Smooth muscle cell (in vitro differentiated cells): ENCODE results near the gene TNFRSF6B. TPM values are rescaled to one million over a fixed set of nuclear protein-coding genes. Genes with fewer than 3 reads are reported as not detected.

Experiments used
- DNase-seq: peaks from one replicate; lab custom pipeline; 2025; ENCODE audit not compliant: unreplicated experiment; lab: John Stamatoyannopoulos, UW
- H2AFZ ChIP-seq: fragments of 200-600 bp; sonication (generic); 2 replicates; pipeline ENCODE4 v1.6.0; 2016; ENCODE audit warnings: antibody characterized with exemption, low read depth, mild to moderate bottlenecking
- H3F3A ChIP-seq: fragments of 200-600 bp; sonication (generic); 2 replicates; pipeline ENCODE4 v1.6.0; 2017; ENCODE audit warnings: antibody characterized with exemption, low read depth
- H3K27ac ChIP-seq: fragments of 200-600 bp; sonication (generic); 2 replicates; pipeline ENCODE4 v1.5.1; 2016; ENCODE audit warnings: low read depth, mild to moderate bottlenecking
- H3K27me3 ChIP-seq: fragments of 200-600 bp; sonication (generic); 2 replicates; pipeline ENCODE4 v1.6.1; 2016; ENCODE audit warnings: low read depth, mild to moderate bottlenecking
- H3K36me3 ChIP-seq: fragments of 200-600 bp; sonication (generic); 2 replicates; pipeline ENCODE4 v1.5.1; 2016; ENCODE audit warnings: low read depth
- H3K4me1 ChIP-seq: fragments of 200-600 bp; sonication (generic); 2 replicates; pipeline ENCODE4 v1.5.1; 2016; ENCODE audit warnings: low read depth
- H3K4me2 ChIP-seq: fragments of 200-600 bp; sonication (generic); 2 replicates; pipeline ENCODE4 v1.6.0; 2016; ENCODE audit warnings: mild to moderate bottlenecking
- H3K4me3 ChIP-seq: fragments of 200-600 bp; sonication (generic); 2 replicates; pipeline ENCODE4 v1.5.1; 2016; ENCODE audit warnings: mild to moderate bottlenecking
- H3K79me2 ChIP-seq: fragments of 200-600 bp; sonication (generic); 2 replicates; pipeline ENCODE4 v1.6.0; 2016; ENCODE audit warnings: low read depth, mild to moderate bottlenecking
- H3K9ac ChIP-seq: fragments of 200-600 bp; sonication (generic); 2 replicates; pipeline ENCODE4 v1.6.0; 2016; ENCODE audit warnings: low read depth
- H3K9me3 ChIP-seq: fragments of 200-600 bp; sonication (generic); replicated peaks from 2 replicates; pipeline ENCODE4 v1.5.1; 2016; ENCODE audit warnings: low read depth
- H4K20me1 ChIP-seq: fragments of 200-600 bp; sonication (generic); 2 replicates; pipeline ENCODE4 v1.6.0; 2016; ENCODE audit warnings: low read depth
- WGBS: methylation state at CpG from one replicate; pipeline ENCODE4 v1.1.7; 2016; ENCODE audit warnings: low lambda C conversion rate; 5-methylcytosine and 5-hydroxymethylcytosine counted together
- polyA plus RNA-seq: library from polyadenylated mRNA; unstranded; fragments of >200 nt; fragmentation: Nextera tagmentation; extraction: Ambion mirVana; gene quantifications from 2 replicates; pipeline ENCODE4 v1.2.1, GENCODE V29; 2016
- total RNA-seq: library from RNA; depleted of rRNA; stranded (reverse); fragments of >200 nt; gene quantifications from 2 replicates; pipeline ENCODE4 v1.2.3, GENCODE V29; 2014
- TF ChIP-seq, protein P1 (sequence below): fragments of 200-600 bp; sonication (generic); IDR thresholded peaks from 2 replicates; pipeline ENCODE4 v1.5.1; 2017; ENCODE audit warnings: borderline replicate concordance, mild to moderate bottlenecking, antibody characterized with exemption; ENCODE audit not compliant: insufficient read depth, poor library complexity, severe bottlenecking

Gene TNFRSF6B
- total and polyA plus RNA-seq, 2 experiments from 2014 or later, result 13.1 to 17.1 TPM

GRCh38 chr20:63744574-63745423 lies 48.3 kb downstream of the TNFRSF6B start:
- H3F3A ChIP-seq, result peaks cover 15% of the 10 kb centered on the region
- H4K20me1 ChIP-seq, result peaks cover 10% of the 10 kb centered on the region
- no peak overlapping the region for H3K27ac ChIP-seq
- H3K27me3 ChIP-seq, result no peaks in the 10 kb centered on the region
- 92% methylated on average over 25 of the region's 25 CpGs for WGBS
- no peak overlapping the region for H3K4me3 ChIP-seq
- H3K4me2 ChIP-seq, result no peak overlapping the region
- H3K4me1 ChIP-seq, result peaks cover 7% of the 10 kb centered on the region
- no peaks in the 10 kb centered on the region for H3K9me3 ChIP-seq
- DNase-seq, result no peak
- H3K79me2 ChIP-seq, result no peaks in the 10 kb centered on the region
- no peak overlapping the region for H2AFZ ChIP-seq
- no peaks in the 10 kb centered on the region for H3K36me3 ChIP-seq
- TF ChIP-seq, protein P1, sequence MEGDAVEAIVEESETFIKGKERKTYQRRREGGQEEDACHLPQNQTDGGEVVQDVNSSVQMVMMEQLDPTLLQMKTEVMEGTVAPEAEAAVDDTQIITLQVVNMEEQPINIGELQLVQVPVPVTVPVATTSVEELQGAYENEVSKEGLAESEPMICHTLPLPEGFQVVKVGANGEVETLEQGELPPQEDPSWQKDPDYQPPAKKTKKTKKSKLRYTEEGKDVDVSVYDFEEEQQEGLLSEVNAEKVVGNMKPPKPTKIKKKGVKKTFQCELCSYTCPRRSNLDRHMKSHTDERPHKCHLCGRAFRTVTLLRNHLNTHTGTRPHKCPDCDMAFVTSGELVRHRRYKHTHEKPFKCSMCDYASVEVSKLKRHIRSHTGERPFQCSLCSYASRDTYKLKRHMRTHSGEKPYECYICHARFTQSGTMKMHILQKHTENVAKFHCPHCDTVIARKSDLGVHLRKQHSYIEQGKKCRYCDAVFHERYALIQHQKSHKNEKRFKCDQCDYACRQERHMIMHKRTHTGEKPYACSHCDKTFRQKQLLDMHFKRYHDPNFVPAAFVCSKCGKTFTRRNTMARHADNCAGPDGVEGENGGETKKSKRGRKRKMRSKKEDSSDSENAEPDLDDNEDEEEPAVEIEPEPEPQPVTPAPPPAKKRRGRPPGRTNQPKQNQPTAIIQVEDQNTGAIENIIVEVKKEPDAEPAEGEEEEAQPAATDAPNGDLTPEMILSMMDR, result no peak
- H3K9ac ChIP-seq, result no peak overlapping the region

- TF ChIP-seq, protein P1, result no peak
- Histone ChIP-seq H3K79me2 (no peaks in the 10 kb centered on the region), H3K4me2 (no peak overlapping the region), H3K9ac (no peak overlapping the region), H3F3A (peaks cover 13% of the 10 kb centered on the region), H3K4me3 (no peak overlapping the region), H4K20me1 (peaks cover 10% of the 10 kb centered on the region), H3K9me3 (no peaks in the 10 kb centered on the region), H3K27me3 (no peaks in the 10 kb centered on the region), H3K36me3 (no peaks in the 10 kb centered on the region), H3K27ac (no peak overlapping the region), H2AFZ (no peak overlapping the region), H3K4me1 (peaks cover 7% of the 10 kb centered on the region)
- no peak for DNase-seq
- WGBS, result 84% methylated on average over 15 of the region's 15 CpGs
Observed at GRCh38 chr20:63745424-63745805, 49.0 kb downstream of the TNFRSF6B start.

GRCh38 chr20:63745961-63746731 lies 49.7 kb downstream of the TNFRSF6B start:
- no peaks in the 10 kb centered on the region for H3K27me3 ChIP-seq
- H2AFZ ChIP-seq, result no peak overlapping the region
- H4K20me1 ChIP-seq, result peaks cover 8% of the 10 kb centered on the region
- DNase-seq, result no peak
- H3K9ac ChIP-seq, result no peak overlapping the region
- TF ChIP-seq, protein P1, result no peak
- H3K36me3 ChIP-seq, result no peaks in the 10 kb centered on the region
- no peak overlapping the region for H3K27ac ChIP-seq
- H3K4me1 ChIP-seq, result peaks cover 5% of the 10 kb centered on the region
- H3K4me2 ChIP-seq, result no peak overlapping the region
- H3F3A ChIP-seq, result peaks cover 10% of the 10 kb centered on the region
- no peaks in the 10 kb centered on the region for H3K79me2 ChIP-seq
- 96% methylated on average over 25 of the region's 26 CpGs for WGBS
- H3K4me3 ChIP-seq, result no peak overlapping the region
- no peaks in the 10 kb centered on the region for H3K9me3 ChIP-seq
